ENCODE data around the gene CDKN2B-AS1. TPM values are rescaled to one million over a fixed set of nuclear protein-coding genes. Genes with fewer than 3 reads are reported as not detected.
A peak's percentile ranks its signal among the peaks of the same experiment; 100 is the strongest.

Gene CDKN2B-AS1
- total and polyA plus RNA-seq, 2 donors (not counting 1 experiment from before 2014, with no cell fraction given): 1.3 to 2.5 TPM

- intact Hi-C loops (cut with micrococcal nuclease): loop anchor here (1.0 to 10.0 kb wide), 8 partner anchors 8 to 1311 kb away; partner anchors contain the start of genes FOCAD, IFNA1, KLHL9 and MTAP
- H3K36me3 ChIP-seq (replicated peaks in 1 of 2; ENCODE audit: control extremely low read depth in 1 of 2, control insufficient read depth in 1 of 2, extremely low read depth in 1 of 2, insufficient read depth in 2 of 2, low read length in 1 of 2): no peaks in the 10 kb centered on the region
- DNase-seq (peak; percentile 80), ATAC-seq (ENCODE audit: low read depth) (peak; percentile 26)
- no peak for TF ChIP-seq EZH2 (IDR thresholded peaks at IDR 0.05; ENCODE audit: borderline replicate concordance, insufficient read depth, low read depth, low read length, poor library complexity, severe bottlenecking)
- peak; percentile 15 for TF ChIP-seq CTCF (IDR thresholded peaks at IDR 0.05)
- H3K4me1 Mint-ChIP-seq: peaks cover 19% of the 10 kb centered on the region
- ChIA-PET CTCF (interaction anchor here (0.8 to 6.8 kb wide), 6 partner anchors 10 to 248 kb away, joined by 3 to 60 read pairs (median 4); partner anchors contain the start of gene CDKN2B), POLR2A (interaction anchor here (0.5 kb wide), 1 partner anchor 134 kb away, joined by 3 read pairs; no protein-coding TSS in a partner anchor)
- peaks cover 17 to 19% of the 10 kb centered on the region in 2 donors for H3K4me1 ChIP-seq (ENCODE audit: control insufficient read depth in 2 of 2, insufficient read depth in 2 of 2, low read length in 2 of 2)
- H3K27me3 Mint-ChIP-seq: peaks cover 2% of the 10 kb centered on the region
- peak overlapping the region; percentile 88 for H2AFZ ChIP-seq (ENCODE audit: insufficient read depth, low read depth, low read length, poor library complexity, severe bottlenecking)
- H3K4me2 ChIP-seq (replicated peaks; ENCODE audit: low read depth, low read length, poor library complexity, severe bottlenecking): peak overlapping the region; percentile 97
- H3K4me3 Mint-ChIP-seq: peak overlapping the region; percentile 97
- H3K9me3 Mint-ChIP-seq (ENCODE audit: insufficient read depth): no peaks in the 10 kb centered on the region
- H3K4me3 ChIP-seq (ENCODE audit: control extremely low read depth in 1 of 5, extremely low read depth in 1 of 5, insufficient read depth in 1 of 5, low read depth in 2 of 5, low read length in 4 of 5): peak overlapping the region; percentile 76 to 97 (median 86)
- peaks cover 9% of the 10 kb centered on the region for H3K79me2 ChIP-seq (ENCODE audit: control insufficient read depth, insufficient read depth, low read length)
- WGBS (ENCODE audit: insufficient coverage): 10% methylated on average over 54 of the region's 54 CpGs
- peak overlapping the region in 1 of 2 donors; percentile 94 for H3K27ac ChIP-seq (ENCODE audit: low read length in 2 of 2)
- H4K20me1 ChIP-seq (ENCODE audit: control insufficient read depth, insufficient read depth, low read length, poor library complexity, severe bottlenecking): no peaks in the 10 kb centered on the region
- H3K27me3 ChIP-seq (replicated peaks in 1 of 4; ENCODE audit: control extremely low read depth in 1 of 4, control insufficient read depth in 3 of 4, insufficient read depth in 4 of 4, low read length in 3 of 4): peaks cover 0 to 8% (median 1%) of the 10 kb centered on the region in 4 experiments
- H3K27ac Mint-ChIP-seq: peak overlapping the region; percentile 95
- H3K9ac ChIP-seq (ENCODE audit: low read length): peak overlapping the region; percentile 96
- no peaks in the 10 kb centered on the region for H3K9me3 ChIP-seq (ENCODE audit: control extremely low read depth in 1 of 3, control insufficient read depth in 2 of 3, insufficient read depth in 1 of 3, low read length in 2 of 3)
Measured at GRCh38 chr9:21995666-21996398, 1.2 kb downstream of the CDKN2B-AS1 start.

- DNase-seq: no peak
- Mint-ChIP-seq H3K9me3 (ENCODE audit: insufficient read depth) (no peaks in the 10 kb centered on the region), H3K27me3 (peaks cover 8% of the 10 kb centered on the region), H3K4me1 (peaks cover 19% of the 10 kb centered on the region), H3K4me3 (peak overlapping the region; percentile 97), H3K27ac (peak overlapping the region; percentile 95)
- peak overlapping the region; percentile 97 for H3K4me2 ChIP-seq (replicated peaks; ENCODE audit: low read depth, low read length, poor library complexity, severe bottlenecking)
- no peaks in the 10 kb centered on the region for H3K36me3 ChIP-seq (replicated peaks in 1 of 2; ENCODE audit: control extremely low read depth in 1 of 2, control insufficient read depth in 1 of 2, extremely low read depth in 1 of 2, insufficient read depth in 2 of 2, low read length in 1 of 2)
- 41% methylated on average over 3 of the region's 9 CpGs for WGBS (ENCODE audit: insufficient coverage)
- ChIA-PET POLR2A (no interaction called here), CTCF (interaction anchor here (0.8 to 6.8 kb wide), 3 partner anchors 12 to 248 kb away, joined by 3 to 60 read pairs (median 3); partner anchors contain the start of gene CDKN2B)
- intact Hi-C loops (cut with micrococcal nuclease): loop anchor here (5.0 to 10.0 kb wide), 4 partner anchors 552 to 1312 kb away; partner anchors contain the start of genes FOCAD, IFNA1 and KLHL9
- ATAC-seq (ENCODE audit: low read depth): no peak
- H3K27ac ChIP-seq (ENCODE audit: low read length in 2 of 2): no peak overlapping the region
- TF ChIP-seq EZH2 (IDR thresholded peaks at IDR 0.05; ENCODE audit: borderline replicate concordance, insufficient read depth, low read depth, low read length, poor library complexity, severe bottlenecking) (no peak), CTCF (IDR thresholded peaks at IDR 0.05) (no peak)
- no peak overlapping the region for H3K9ac ChIP-seq (ENCODE audit: low read length)
- H3K27me3 ChIP-seq (replicated peaks in 1 of 4; ENCODE audit: control extremely low read depth in 1 of 4, control insufficient read depth in 3 of 4, insufficient read depth in 4 of 4, low read length in 3 of 4): peaks cover 0 to 3% (median 1%) of the 10 kb centered on the region in 4 experiments
- peak overlapping the region; percentile 88 for H2AFZ ChIP-seq (ENCODE audit: insufficient read depth, low read depth, low read length, poor library complexity, severe bottlenecking)
- H3K4me3 ChIP-seq (ENCODE audit: control extremely low read depth in 1 of 5, extremely low read depth in 1 of 5, insufficient read depth in 1 of 5, low read depth in 2 of 5, low read length in 4 of 5): peak overlapping the region in 1 of 5 experiments; percentile 97
- peaks cover 9% of the 10 kb centered on the region for H3K79me2 ChIP-seq (ENCODE audit: control insufficient read depth, insufficient read depth, low read length)
- H3K4me1 ChIP-seq (ENCODE audit: control insufficient read depth in 2 of 2, insufficient read depth in 2 of 2, low read length in 2 of 2): peaks cover 17 to 19% of the 10 kb centered on the region in 2 donors
- H4K20me1 ChIP-seq (ENCODE audit: control insufficient read depth, insufficient read depth, low read length, poor library complexity, severe bottlenecking): no peaks in the 10 kb centered on the region
- no peaks in the 10 kb centered on the region for H3K9me3 ChIP-seq (ENCODE audit: control extremely low read depth in 1 of 3, control insufficient read depth in 2 of 3, insufficient read depth in 1 of 3, low read length in 2 of 3)
Measured at GRCh38 chr9:21996438-21996837, 1.8 kb downstream of the CDKN2B-AS1 start.
